Fibroblast of mammary gland (primary cell): ENCODE data around the gene CD28.

ENCODE experiments used
- DNase-seq: peaks from one replicate; pipeline ENCODE4 v3.0.0-alpha.2; 2010; ENCODE audit warnings: low read depth
- H3K4me3 ChIP-seq: 2 replicates; pipeline ENCODE4 v1.5.1; 2011; ENCODE audit warnings: low read depth, mild to moderate bottlenecking, low read length, moderate library complexity; ENCODE audit not compliant: control insufficient read depth
- TF ChIP-seq, protein P1 (sequence below): conservative IDR thresholded peaks from 2 replicates; pipeline ENCODE4 v1.5.1; 2011; ENCODE audit warnings: low read depth, low read length, inconsistent platforms; ENCODE audit not compliant: control insufficient read depth, insufficient read depth

The CD28 gene

DNA sequence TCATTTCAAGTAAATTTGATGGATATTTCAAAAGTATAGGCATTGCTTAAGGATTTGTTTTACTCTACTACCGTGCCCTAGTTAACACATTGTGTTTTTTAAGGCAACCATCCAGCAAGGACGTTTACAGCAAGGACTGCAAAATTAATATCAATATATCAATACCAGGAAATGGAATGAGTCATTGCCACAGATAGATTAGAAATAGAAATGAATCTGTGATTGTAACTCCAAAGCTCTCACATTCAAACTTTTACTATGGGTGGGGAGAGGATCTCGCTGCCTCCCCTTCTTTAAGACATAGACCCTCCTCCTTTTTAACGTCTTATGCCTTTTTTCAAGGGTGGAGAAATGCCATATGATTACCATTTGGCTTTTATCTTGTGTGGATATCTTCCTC lies 3.8 kb downstream of the CD28 start:
- TF ChIP-seq, protein P1, sequence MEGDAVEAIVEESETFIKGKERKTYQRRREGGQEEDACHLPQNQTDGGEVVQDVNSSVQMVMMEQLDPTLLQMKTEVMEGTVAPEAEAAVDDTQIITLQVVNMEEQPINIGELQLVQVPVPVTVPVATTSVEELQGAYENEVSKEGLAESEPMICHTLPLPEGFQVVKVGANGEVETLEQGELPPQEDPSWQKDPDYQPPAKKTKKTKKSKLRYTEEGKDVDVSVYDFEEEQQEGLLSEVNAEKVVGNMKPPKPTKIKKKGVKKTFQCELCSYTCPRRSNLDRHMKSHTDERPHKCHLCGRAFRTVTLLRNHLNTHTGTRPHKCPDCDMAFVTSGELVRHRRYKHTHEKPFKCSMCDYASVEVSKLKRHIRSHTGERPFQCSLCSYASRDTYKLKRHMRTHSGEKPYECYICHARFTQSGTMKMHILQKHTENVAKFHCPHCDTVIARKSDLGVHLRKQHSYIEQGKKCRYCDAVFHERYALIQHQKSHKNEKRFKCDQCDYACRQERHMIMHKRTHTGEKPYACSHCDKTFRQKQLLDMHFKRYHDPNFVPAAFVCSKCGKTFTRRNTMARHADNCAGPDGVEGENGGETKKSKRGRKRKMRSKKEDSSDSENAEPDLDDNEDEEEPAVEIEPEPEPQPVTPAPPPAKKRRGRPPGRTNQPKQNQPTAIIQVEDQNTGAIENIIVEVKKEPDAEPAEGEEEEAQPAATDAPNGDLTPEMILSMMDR = no peak
- no peak for DNase-seq
- no peak overlapping the region for H3K4me3 ChIP-seq

DNA sequence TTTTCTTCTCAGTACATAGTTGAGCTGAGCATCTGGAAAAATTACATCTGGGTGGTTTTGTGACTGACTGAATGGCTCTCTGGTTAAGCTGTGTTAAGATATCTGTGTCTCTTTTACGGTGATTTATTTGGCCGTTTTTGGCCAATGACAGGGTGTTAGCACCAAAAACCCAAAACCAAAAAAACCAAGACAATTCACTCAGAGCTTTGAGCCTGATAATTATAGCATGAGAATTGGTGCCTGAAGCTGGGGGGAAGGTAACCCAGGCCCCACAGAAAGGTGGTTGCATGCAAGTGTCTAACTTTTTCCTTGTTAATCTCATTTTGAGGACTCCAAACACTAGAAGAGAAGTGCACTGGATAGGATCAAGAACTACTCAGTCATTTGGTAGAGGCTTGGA lies 4.5 kb downstream of the CD28 start:
- no peak for DNase-seq
- TF ChIP-seq, protein P1 = no peak
- H3K4me3 ChIP-seq = no peak overlapping the region

DNA sequence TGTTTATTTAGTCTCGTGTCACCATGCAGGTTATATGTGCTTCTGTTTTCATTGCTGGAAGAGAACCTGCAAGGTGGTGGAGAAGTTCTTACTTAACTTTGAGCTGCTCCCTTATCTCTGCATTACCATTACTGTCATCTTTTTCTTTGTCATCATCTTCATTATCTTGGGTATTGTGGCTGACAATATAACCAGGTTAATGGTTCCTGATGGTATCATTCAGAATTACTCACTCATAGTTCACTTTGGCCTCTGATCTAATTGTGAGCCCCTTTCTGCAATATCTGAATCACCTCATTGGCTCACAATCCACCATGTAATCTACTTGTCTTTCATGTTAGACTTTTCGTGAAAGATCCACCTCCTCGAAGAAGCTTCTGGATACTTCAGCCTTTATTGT lies 5.0 kb downstream of the CD28 start:
- TF ChIP-seq, protein P1 = no peak
- H3K4me3 ChIP-seq = no peak overlapping the region
- DNase-seq = no peak

DNA sequence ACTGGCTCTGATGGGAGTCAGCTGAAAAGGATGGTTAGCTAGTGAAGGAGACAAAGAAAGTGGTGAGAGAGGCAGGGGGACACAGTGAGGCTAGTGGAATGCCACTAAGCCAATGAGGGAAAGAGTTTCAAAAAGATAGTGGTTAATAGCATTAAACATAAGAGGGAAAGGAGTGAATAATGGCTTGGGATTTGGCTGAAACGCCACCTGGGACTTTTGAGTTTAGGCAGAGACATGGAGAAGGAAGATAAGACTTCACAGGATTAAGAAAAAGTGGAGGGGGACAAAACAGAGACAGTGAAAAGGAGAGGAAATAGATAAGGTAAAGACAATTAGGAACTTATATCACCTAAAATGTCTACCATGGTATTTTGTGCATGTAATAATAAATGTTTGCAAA lies 6.9 kb downstream of the CD28 start:
- TF ChIP-seq, protein P1 = no peak
- no peak for DNase-seq
- H3K4me3 ChIP-seq = no peak overlapping the region

DNA sequence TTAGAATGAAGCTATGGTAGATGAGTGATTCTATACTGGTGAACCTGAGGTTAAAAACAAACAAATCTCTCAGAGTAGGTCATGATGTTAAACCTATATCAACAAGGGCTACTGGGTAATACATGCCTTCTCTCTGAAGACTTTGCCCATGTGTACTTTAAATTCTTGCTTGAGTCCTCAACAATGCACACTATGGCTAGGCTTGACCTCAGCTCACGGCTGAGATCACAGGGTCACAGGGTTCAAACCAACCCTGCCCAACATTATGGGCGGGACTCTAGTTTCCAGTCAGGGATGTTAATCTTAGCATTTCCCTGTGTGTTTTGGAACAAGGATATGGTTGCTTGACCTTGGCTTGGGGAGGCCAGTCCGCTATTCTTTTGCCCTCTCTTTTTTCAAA lies 7.7 kb downstream of the CD28 start:
- TF ChIP-seq, protein P1 = no peak
- no peak overlapping the region for H3K4me3 ChIP-seq

DNA sequence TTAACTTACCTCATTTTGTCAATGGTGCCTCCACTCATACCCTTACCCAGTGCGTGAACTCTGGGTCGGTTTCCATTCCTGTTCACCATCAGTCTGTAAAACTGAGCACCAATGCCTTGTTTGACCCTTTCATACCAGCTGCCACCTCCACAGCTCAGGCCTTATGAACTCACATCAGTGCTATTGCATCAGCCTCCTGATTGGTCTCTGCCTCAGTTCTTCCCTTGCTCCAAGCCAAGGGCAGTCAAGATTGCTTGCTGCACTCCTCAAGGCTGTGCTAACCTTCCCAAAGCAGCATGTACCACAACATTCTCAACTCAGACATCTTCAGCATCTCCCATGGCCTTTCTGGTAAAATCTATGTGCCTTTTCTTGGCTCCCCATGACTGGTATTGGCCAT lies 9.3 kb downstream of the CD28 start:
- no peak overlapping the region for H3K4me3 ChIP-seq
- DNase-seq = no peak
- TF ChIP-seq, protein P1 = no peak

More for the DNA sequence above, 7.7 kb downstream of the CD28 start:
- DNase-seq = no peak

DNA sequence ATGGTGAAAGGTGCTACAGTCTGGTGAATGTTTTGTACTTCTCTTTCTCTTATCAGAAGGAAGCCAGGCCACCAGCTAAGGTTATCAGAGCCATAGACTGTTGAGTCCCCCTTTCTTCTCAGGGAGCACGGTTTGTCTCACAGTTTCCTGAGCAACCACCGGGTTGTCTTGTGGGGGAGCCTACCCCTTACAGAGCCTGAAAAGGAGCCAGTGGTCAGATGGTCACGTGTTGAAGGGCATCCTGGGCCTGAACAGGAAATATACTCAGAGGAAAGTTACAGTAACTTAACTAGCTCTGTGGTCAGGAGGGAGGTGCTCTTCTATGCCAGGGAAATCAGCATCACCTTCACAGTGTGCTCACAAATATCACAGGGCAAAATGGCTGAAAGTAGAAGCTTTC lies 11.6 kb downstream of the CD28 start:
- TF ChIP-seq, protein P1 = no peak
- no peak overlapping the region for H3K4me3 ChIP-seq
- no peak for DNase-seq
